Fibroblast of lung (primary cell): ENCODE data around the gene MTMR1.

Experiments
- EZH2 ChIP-seq: IDR thresholded peaks from 2 replicates; pipeline ENCODE4 v1.5.1; 2012; ENCODE audit warnings: low read length, control low read depth, mild to moderate bottlenecking; ENCODE audit errors: missing control alignments
- TF ChIP-seq, protein P1 (sequence below), 2 donors: IDR thresholded peaks in 1 of 2; conservative IDR thresholded peaks in 1 of 2; 1 replicate in 1 of 2; 2 replicates in 1 of 2; pipeline ENCODE4 v1.5.1; 2011 to 2012; ENCODE audit warnings: low read length in 2 of 2, control low read depth in 1 of 2, inconsistent platforms in 1 of 2, low read depth in 1 of 2, mild to moderate bottlenecking in 1 of 2

DNA sequence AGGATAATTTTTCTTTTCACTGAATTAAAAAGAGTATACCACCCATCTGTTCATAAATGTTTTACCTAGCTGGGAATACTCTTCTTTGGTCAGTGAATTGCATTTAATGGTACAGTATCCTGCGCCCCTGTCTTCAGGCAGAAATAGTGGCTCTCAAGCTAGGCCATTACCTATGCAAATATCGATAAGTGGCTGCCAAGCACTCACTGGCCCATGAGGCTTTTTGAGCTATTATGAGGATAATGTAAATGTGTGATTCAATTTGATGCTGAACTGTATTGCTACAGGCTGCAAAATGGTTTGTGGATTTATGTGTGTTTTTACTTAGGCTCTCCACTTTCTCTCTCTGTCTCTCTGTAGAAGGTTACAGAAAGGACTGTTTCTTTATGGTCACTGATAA lies 30.1 kb upstream of the MTMR1 start:
- TF ChIP-seq, protein P1, sequence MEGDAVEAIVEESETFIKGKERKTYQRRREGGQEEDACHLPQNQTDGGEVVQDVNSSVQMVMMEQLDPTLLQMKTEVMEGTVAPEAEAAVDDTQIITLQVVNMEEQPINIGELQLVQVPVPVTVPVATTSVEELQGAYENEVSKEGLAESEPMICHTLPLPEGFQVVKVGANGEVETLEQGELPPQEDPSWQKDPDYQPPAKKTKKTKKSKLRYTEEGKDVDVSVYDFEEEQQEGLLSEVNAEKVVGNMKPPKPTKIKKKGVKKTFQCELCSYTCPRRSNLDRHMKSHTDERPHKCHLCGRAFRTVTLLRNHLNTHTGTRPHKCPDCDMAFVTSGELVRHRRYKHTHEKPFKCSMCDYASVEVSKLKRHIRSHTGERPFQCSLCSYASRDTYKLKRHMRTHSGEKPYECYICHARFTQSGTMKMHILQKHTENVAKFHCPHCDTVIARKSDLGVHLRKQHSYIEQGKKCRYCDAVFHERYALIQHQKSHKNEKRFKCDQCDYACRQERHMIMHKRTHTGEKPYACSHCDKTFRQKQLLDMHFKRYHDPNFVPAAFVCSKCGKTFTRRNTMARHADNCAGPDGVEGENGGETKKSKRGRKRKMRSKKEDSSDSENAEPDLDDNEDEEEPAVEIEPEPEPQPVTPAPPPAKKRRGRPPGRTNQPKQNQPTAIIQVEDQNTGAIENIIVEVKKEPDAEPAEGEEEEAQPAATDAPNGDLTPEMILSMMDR (conservative IDR thresholded peaks at IDR 0.05 in 1 of 2, IDR thresholded peaks at IDR 0.05 in 1 of 2; ENCODE audit: low read depth in 1 of 2, low read length in 2 of 2): no peak
- no peak for TF ChIP-seq EZH2
